Measurements from ENCODE around the gene FAR2.

The FAR2 gene

GRCh38 chr12:29226616-29227015, 77.5 kb downstream of the FAR2 start:
- DNase-seq: no peak
- in situ Hi-C loops (cut with MboI; ENCODE audit: low pct_unique_long_range_greater_than_20kb, low sequenced_read_pairs): no loop called here

GRCh38 chr12:29228474-29229157, 79.5 kb downstream of the FAR2 start:
- in situ Hi-C loops (cut with MboI; ENCODE audit: low pct_unique_long_range_greater_than_20kb, low sequenced_read_pairs): no loop called here
- DNase-seq: no peak

DNA sequence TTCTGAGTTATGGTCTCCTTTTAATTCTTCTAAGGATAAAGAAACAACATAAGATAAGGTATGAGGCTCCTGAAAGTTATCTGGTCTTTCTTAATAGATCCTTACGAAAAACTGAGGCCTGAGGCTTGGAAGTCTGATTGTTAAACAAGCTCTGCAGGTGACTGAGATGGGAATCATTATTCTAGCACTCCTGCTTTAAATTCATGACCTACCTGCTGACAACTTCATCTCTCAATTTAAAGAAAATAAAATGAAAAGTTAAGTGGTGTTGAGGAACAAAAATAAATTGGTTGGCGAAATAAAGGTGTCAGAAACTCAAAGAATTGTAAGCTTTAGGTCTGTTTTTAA, 80.1 kb downstream of the FAR2 start:
- DNase-seq: no peak
- in situ Hi-C loops (cut with MboI; ENCODE audit: low pct_unique_long_range_greater_than_20kb, low sequenced_read_pairs): no loop called here

GRCh38 chr12:29229937-29230336, 80.9 kb downstream of the FAR2 start:
- in situ Hi-C loops (cut with MboI; ENCODE audit: low pct_unique_long_range_greater_than_20kb, low sequenced_read_pairs): no loop called here
- DNase-seq: no peak

GRCh38 chr12:29230800-29231560, 81.9 kb downstream of the FAR2 start:
- DNase-seq: no peak
- in situ Hi-C loops (cut with MboI; ENCODE audit: low pct_unique_long_range_greater_than_20kb, low sequenced_read_pairs): no loop called here

DNA sequence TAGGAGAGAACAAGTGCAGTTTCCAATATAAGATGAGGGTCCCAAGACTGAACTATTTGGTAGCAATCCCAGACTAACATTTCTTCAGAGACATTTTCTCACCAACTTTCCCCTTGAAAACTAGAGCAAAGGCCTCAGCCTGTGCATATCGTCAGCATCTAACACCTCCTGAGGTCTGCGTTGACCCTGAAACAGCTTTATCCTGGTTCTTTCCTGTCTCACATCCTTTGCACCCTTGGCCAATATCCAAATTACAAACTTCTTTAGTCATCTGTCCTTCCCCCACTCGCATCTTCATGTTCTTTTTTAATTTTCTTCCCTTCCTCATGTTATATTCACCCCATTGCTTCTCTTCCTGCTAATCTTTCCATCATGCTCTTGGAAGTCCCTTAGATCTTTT, 83.0 kb downstream of the FAR2 start:
- no peak for DNase-seq
- in situ Hi-C loops (cut with MboI; ENCODE audit: low pct_unique_long_range_greater_than_20kb, low sequenced_read_pairs): no loop called here

GRCh38 chr12:29234552-29234951, 85.5 kb downstream of the FAR2 start:
- DNase-seq: no peak
- in situ Hi-C loops (cut with MboI; ENCODE audit: low pct_unique_long_range_greater_than_20kb, low sequenced_read_pairs): no loop called here

- in situ Hi-C loops (cut with MboI; ENCODE audit: low pct_unique_long_range_greater_than_20kb, low sequenced_read_pairs): no loop called here
- DNase-seq: no peak
Observed at GRCh38 chr12:29234965-29235626, 86.0 kb downstream of the FAR2 start.

DNA sequence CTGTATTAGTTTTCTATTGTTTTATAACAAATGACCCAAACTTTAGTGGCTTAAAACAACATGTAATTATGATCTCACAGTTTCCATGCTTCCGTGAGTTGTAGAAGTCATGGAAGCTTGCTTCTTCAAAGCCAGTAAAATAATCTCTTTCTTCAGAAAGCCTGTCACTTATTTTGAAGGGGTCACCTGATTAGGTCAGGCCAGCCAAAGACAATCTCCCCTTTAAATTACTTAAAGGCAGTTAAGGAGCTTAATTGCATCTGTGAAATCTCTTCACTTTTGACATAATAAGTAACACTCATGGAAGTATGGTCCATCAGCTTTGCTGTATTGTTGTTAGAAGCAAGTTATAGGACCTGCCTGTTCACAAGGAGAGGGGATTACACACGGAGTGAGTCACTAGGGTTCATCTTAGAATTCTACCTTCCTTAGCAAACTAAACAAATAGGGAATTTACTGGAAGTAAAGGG, 89.8 kb downstream of the FAR2 start:
- no peak for DNase-seq
- in situ Hi-C loops (cut with MboI; ENCODE audit: low pct_unique_long_range_greater_than_20kb, low sequenced_read_pairs): no loop called here

GRCh38 chr12:29239336-29239735, 90.3 kb downstream of the FAR2 start:
- DNase-seq: no peak
- in situ Hi-C loops (cut with MboI; ENCODE audit: low pct_unique_long_range_greater_than_20kb, low sequenced_read_pairs): no loop called here

- in situ Hi-C loops (cut with MboI; ENCODE audit: low pct_unique_long_range_greater_than_20kb, low sequenced_read_pairs): no loop called here
- no peak for DNase-seq
Observed at GRCh38 chr12:29240441-29240840, 91.4 kb downstream of the FAR2 start.

GRCh38 chr12:29241821-29242591, 92.9 kb downstream of the FAR2 start:
- in situ Hi-C loops (cut with MboI; ENCODE audit: low pct_unique_long_range_greater_than_20kb, low sequenced_read_pairs): no loop called here
- peak; percentile 86 for DNase-seq

DNA sequence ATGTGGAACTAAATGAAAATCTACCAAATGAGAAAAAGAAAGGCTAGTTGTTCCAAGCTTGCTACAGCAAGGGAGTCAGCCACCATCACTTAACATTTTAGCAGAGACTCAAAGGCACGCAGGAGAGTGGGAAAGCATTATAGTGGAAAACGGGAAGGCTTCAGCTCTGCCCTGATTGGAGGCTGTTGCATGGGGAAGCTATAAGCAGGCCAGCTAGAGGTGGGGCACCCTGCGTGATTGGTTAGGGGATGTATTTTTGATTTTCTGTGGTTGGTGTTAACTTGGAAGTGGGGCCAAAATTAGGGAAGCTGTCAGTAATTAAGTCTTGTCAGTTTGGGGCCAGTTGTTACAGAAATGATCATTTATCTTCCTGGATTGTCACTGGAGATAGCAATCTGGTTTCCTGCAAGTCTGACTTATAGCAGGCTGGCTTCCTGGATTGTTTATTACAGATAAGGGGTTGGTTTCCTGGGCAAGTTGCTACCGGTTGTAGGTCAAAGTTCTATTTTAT, 93.9 kb downstream of the FAR2 start:
- peak; percentile 99 for DNase-seq
- in situ Hi-C loops (cut with MboI; ENCODE audit: low pct_unique_long_range_greater_than_20kb, low sequenced_read_pairs): no loop called here

DNA sequence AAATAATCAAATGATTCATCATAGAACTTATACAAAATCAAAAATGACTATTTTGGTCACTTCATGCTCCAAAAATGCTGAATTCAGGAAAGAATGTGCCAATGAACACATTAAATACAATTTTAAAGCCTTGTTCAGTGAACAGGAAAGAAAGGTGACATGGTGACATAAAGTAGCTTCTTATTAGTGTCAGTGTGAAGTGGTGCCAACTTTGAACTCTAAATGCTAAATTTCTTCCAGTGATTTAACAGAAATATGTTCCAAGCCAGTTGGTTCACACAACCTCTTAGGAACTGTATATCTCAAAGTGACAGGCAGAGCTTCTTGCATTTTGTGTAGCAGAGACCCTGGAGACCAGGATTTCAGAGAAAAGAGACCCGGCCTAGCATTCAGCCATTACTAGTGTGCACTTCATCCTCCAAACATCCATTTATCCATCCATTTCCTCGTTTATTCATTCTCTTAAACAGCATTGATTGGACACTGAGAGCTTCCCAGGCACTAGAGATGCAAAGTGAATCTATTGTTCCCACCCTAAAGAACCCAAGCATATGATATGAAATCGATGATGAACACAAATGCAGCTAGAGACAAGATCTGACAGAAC, 95.2 kb downstream of the FAR2 start:
- no peak for DNase-seq
- in situ Hi-C loops (cut with MboI; ENCODE audit: low pct_unique_long_range_greater_than_20kb, low sequenced_read_pairs): no loop called here

- no peak for DNase-seq
- in situ Hi-C loops (cut with MboI; ENCODE audit: low pct_unique_long_range_greater_than_20kb, low sequenced_read_pairs): no loop called here
Observed at GRCh38 chr12:29245246-29245645, 96.2 kb downstream of the FAR2 start.

GRCh38 chr12:29249930-29250329, 100.9 kb downstream of the FAR2 start:
- in situ Hi-C loops (cut with MboI; ENCODE audit: low pct_unique_long_range_greater_than_20kb, low sequenced_read_pairs): no loop called here
- DNase-seq: no peak

DNA sequence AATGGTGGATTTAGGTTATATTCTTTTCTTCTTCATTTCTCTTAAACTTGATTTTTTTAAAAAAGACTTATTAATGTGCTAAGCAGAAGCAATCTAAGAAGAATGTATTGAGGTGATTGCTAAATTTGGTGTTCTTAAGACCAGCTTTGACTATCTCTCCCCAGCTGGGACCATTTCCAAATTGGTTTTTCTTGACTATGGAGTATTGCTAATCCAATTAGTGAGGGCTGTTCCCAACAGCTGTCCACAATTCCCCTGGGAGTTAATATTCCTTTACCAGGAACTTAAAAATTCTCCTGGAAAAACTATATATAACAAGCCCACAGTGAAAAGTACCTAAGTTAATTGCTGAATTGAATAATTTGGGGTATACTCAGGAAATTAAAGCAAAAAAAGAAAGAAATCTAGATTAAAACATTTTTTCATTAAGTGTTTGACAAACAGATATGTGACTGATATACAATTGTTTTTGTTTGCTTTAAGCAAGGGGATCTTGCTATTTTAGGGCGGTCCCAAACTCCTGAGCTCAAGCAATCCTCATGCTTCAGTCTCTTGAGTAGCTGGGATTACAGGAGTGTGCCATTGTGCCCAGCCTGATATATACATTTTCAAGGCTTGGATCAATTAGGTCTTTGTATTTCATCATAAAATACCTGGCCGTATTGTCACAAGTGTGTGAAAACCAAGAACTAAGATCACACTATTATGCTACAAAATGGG, 105.0 kb downstream of the FAR2 start:
- DNase-seq: no peak
- in situ Hi-C loops (cut with MboI; ENCODE audit: low pct_unique_long_range_greater_than_20kb, low sequenced_read_pairs): no loop called here

DNA sequence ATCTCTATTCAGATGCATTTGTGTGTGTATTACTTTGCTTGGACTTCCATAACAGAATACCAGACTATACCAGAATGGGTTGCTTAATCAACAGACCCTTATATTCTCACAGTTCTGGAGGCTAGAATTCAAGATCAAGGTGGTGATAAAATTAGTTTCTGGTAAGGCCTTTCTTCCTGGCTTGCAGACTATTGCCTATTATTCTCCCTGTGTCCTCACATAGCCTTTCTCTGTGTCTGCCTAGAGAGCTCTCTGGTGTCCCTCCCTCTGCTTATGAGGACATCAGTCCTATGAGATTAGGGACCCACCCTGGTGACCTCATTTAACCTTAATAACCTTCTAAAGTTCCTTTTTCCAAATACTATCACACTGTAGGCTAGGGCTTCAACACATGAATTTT, 106.0 kb downstream of the FAR2 start:
- peak; percentile 90 for DNase-seq
- in situ Hi-C loops (cut with MboI; ENCODE audit: low pct_unique_long_range_greater_than_20kb, low sequenced_read_pairs): no loop called here

Data from KBM-7 (cell line).